HCT116 (cell line): ENCODE results near the gene OR1C1. TPM values are rescaled to one million over a fixed set of nuclear protein-coding genes. Genes with fewer than 3 reads are reported as not detected.

ENCODE experiments used
- ATAC-seq: fragments of 200-7000 bp; cut with Tn5 transposase; 2 replicates; pipeline ENCODE4 v1.9.1; 2020; ENCODE audit warnings: mild to moderate bottlenecking, moderate library complexity
- BruUV-seq: library from RNA; stranded (reverse); fragments of 400-500 nt; replicated peaks from 2 replicates; lab custom pipeline; 2021; lab: Mats Ljungman, UMichigan
- CTCF ChIA-PET: fragments of 300-600 bp; sonication (Branson Sonifier 250); formaldehyde crosslinking; loops from one replicate; lab custom pipeline; 2021; ENCODE audit warnings: antibody characterized with exemption; lab: Charles Lee
- POLR2A ChIA-PET: fragments of 300-600, 350-600 bp; sonication (Branson Sonifier 250); formaldehyde crosslinking; loops from one replicate; lab custom pipeline; 2021; ENCODE audit warnings: antibody characterized with exemption; lab: Charles Lee
- RAD21 ChIA-PET, 2 experiments: fragments of 300-600 bp; sonication (Branson Sonifier 250); formaldehyde crosslinking; loops; one replicate each; lab custom pipeline; 2023; ENCODE audit warnings: low total read pairs in 2 of 2; ENCODE audit not compliant: uncharacterized antibody in 2 of 2, unreplicated experiment in 2 of 2, low non-redundant PET in 1 of 2; lab: Charles Lee
- DNase-seq: peaks from one replicate; pipeline ENCODE4 v3.0.0-alpha.2; 2010; ENCODE audit warnings: low read depth, low spot score
- H2AFZ ChIP-seq: fragments of 200-600 bp; shearing (Covaris generic), sonication (generic); 2 replicates; pipeline ENCODE4 v1.6.1; 2017; ENCODE audit warnings: low read depth, mixed run types, mixed read lengths, antibody characterized with exemption, low read length; ENCODE audit not compliant: poor library complexity, severe bottlenecking
- H3K27ac ChIP-seq: 2 replicates; pipeline ENCODE4 v1.5.1; 2012; ENCODE audit warnings: low read depth, low read length
- H3K27me3 ChIP-seq: fragments of 200-600 bp; sonication (generic); 2 replicates; pipeline ENCODE4 v1.6.1; 2016; ENCODE audit warnings: mixed run types, low read length, mixed read lengths; ENCODE audit not compliant: insufficient read depth
- H3K36me3 ChIP-seq, 2 experiments: fragments of 200-500 bp in 1 of 2; fragments of 200-600 bp in 1 of 2; sonication (Bioruptor generic) in 1 of 2; sonication (generic) in 1 of 2; 2 replicates each; pipeline versions ENCODE4 v1.5.1 to v1.6.1; 2014 to 2016; ENCODE audit warnings: low read length in 2 of 2, inconsistent platforms in 1 of 2, mixed read lengths in 1 of 2, mixed run types in 1 of 2; ENCODE audit not compliant: insufficient read depth in 2 of 2, control insufficient read depth in 1 of 2
- H3K4me1 ChIP-seq, 2 experiments: fragments of 200-600 bp in 1 of 2; sonication (generic) in 1 of 2; 2 replicates each; pipeline versions ENCODE4 v1.5.1 to v1.6.1; 2012 to 2017; ENCODE audit warnings: low read length in 2 of 2, inconsistent platforms in 1 of 2, mild to moderate bottlenecking in 1 of 2, mixed read lengths in 1 of 2, mixed run types in 1 of 2, moderate library complexity in 1 of 2; ENCODE audit not compliant: insufficient read depth in 2 of 2, control insufficient read depth in 1 of 2
- H3K4me2 ChIP-seq: fragments of 200-600 bp; sonication (generic); 2 replicates; pipeline ENCODE4 v1.6.1; 2017; ENCODE audit warnings: mixed run types, low read length, mixed read lengths
- H3K4me3 ChIP-seq, 2 experiments: fragments of 200-600 bp in 1 of 2; sonication (generic) in 1 of 2; replicated peaks in 1 of 2; 2 replicates each; pipeline ENCODE4 v1.5.1; 2011 to 2016; ENCODE audit warnings: low read length in 2 of 2, control low read depth in 1 of 2, low read depth in 1 of 2, mild to moderate bottlenecking in 1 of 2, mixed read lengths in 1 of 2, mixed run types in 1 of 2
- H3K79me2 ChIP-seq: fragments of 200-600 bp; sonication (generic); 2 replicates; pipeline ENCODE4 v1.6.1; 2017; ENCODE audit warnings: mild to moderate bottlenecking, mixed run types, low read length, moderate library complexity, mixed read lengths; ENCODE audit not compliant: insufficient read depth
- H3K9ac ChIP-seq: fragments of 200-600 bp; sonication (generic); 2 replicates; pipeline ENCODE4 v1.6.1; 2016; ENCODE audit warnings: low read length, mixed read lengths
- H3K9me2 ChIP-seq: fragments of 200-600 bp; sonication (generic), shearing (Covaris generic); 2 replicates; pipeline ENCODE4 v1.6.1; 2017; ENCODE audit warnings: mixed run types, mild to moderate bottlenecking, moderate library complexity; ENCODE audit not compliant: insufficient read depth
- H3K9me3 ChIP-seq, 2 experiments: fragments of 200-500 bp in 1 of 2; fragments of 200-600 bp in 1 of 2; sonication (Bioruptor generic) in 1 of 2; sonication (generic) in 1 of 2; 2 replicates each; pipeline ENCODE4 v1.6.1; 2014 to 2017; ENCODE audit warnings: low read length in 2 of 2, mixed read lengths in 2 of 2, inconsistent platforms in 1 of 2, low read depth in 1 of 2, mild to moderate bottlenecking in 1 of 2, mixed run types in 1 of 2, moderate library complexity in 1 of 2; ENCODE audit not compliant: control insufficient read depth in 1 of 2, insufficient read depth in 1 of 2
- H4K20me1 ChIP-seq: fragments of 200-600 bp; sonication (generic), shearing (Covaris generic); 2 replicates; pipeline ENCODE4 v1.6.1; 2017; ENCODE audit warnings: mixed run types, mild to moderate bottlenecking, moderate library complexity; ENCODE audit not compliant: insufficient read depth
- CTCF ChIP-seq, 3 experiments: fragments of 200-600 bp in 1 of 3; sonication (generic) in 1 of 3; IDR thresholded peaks in 2 of 3; conservative IDR thresholded peaks in 1 of 3; 2 replicates each; pipeline ENCODE4 v1.5.1; 2012 to 2017; ENCODE audit warnings: low read depth in 2 of 3, low read length in 2 of 3, antibody characterized with exemption in 1 of 3, borderline replicate concordance in 1 of 3, control low read depth in 1 of 3, mild to moderate bottlenecking in 1 of 3, mixed read lengths in 1 of 3, mixed run types in 1 of 3, moderate library complexity in 1 of 3; ENCODE audit not compliant: insufficient read depth in 1 of 3
- EZH2phosphoT487 ChIP-seq: fragments of 200-600 bp; IDR thresholded peaks from 2 replicates; pipeline ENCODE4 v1.6.1; 2018; ENCODE audit warnings: antibody characterized with exemption, borderline replicate concordance
- POLR2AphosphoS5 ChIP-seq: IDR thresholded peaks from 2 replicates; pipeline ENCODE4 v1.6.1; 2011; ENCODE audit warnings: mild to moderate bottlenecking, low read depth, low read length, moderate library complexity
- SIN3A ChIP-seq: IDR thresholded peaks from 2 replicates; pipeline ENCODE4 v1.6.1; 2012; ENCODE audit warnings: low read depth
- intact Hi-C: fragments of 100-400 bp; cut with micrococcal nuclease; formaldehyde crosslinking; loops from 2 replicates; pipeline ENCODE4 v1.10.0; 2022
- total RNA-seq: library from RNA; stranded (reverse); gene quantifications from one replicate; pipeline ENCODE4 v1.2.1, GENCODE V29; 2021; ENCODE audit not compliant: unreplicated experiment
- TF ChIP-seq, protein P1 (sequence below): IDR thresholded peaks from 2 replicates; pipeline ENCODE4 v1.6.1; 2012
- TF ChIP-seq, protein P2 (sequence below): IDR thresholded peaks from 2 replicates; pipeline ENCODE4 v1.6.1; 2012; ENCODE audit warnings: low read depth

Gene OR1C1
- total RNA-seq, 1 experiment from 2014 or later = not detected

DNA sequence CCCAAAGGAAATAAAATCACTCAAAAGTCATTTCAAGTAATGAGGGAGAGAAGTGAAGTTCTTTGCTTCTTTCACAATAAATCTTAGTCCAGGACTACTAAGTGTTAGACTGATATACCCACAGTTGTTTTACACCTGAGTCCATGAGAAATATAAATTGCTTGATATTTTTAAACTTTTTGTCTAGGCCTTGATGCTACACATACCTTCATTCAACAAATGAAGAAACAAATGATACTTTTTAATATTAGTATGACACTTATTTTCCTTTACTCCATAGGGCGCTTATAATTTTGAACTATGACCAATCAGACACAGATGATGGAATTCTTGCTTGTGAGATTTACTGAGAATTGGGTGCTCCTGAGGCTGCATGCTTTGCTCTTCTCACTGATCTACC is 22.0 kb downstream of the OR1C1 start, which contains the start of gene OR14K1:
Gene OR14K1, plus strand, starts transcription at position 301 of the 400 bp plus-strand sequence. Its CDS starts 0 bp downstream, at position 301.
- H3K9me2 ChIP-seq = no peaks in the 10 kb centered on the region
- H3K9ac ChIP-seq = no peak within 1 kb of the TSS
- peaks cover 14 to 29% of the 10 kb centered on the region in 2 experiments; a peak in 2 of 4 replicates for H3K9me3 ChIP-seq
- H3K27ac ChIP-seq = no peak within 1 kb of the TSS
- no peaks in the 10 kb centered on the region for H3K79me2 ChIP-seq
- H3K4me1 ChIP-seq = no peaks in the 10 kb centered on the region
- POLR2A ChIA-PET = no interaction called here
- BruUV-seq = no TSS peak
- no peaks in the 10 kb centered on the region for H3K36me3 ChIP-seq
- CTCF ChIA-PET = no interaction called here
- intact Hi-C loops = no loop called here
- RAD21 ChIA-PET = no interaction called here
- H2AFZ ChIP-seq = no peak within 1 kb of the TSS
- no peak within 1 kb of the TSS for H3K4me2 ChIP-seq
- TF ChIP-seq EZH2phosphoT487 = no peak
- no peak for TF ChIP-seq SIN3A
- TF ChIP-seq POLR2AphosphoS5 = no peak
- TF ChIP-seq, protein P1, sequence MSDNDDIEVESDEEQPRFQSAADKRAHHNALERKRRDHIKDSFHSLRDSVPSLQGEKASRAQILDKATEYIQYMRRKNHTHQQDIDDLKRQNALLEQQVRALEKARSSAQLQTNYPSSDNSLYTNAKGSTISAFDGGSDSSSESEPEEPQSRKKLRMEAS = no peak
- no peak for TF ChIP-seq CTCF (IDR thresholded peaks at IDR 0.05 in 2 of 3, conservative IDR thresholded peaks at IDR 0.05 in 1 of 3; ENCODE audit: borderline replicate concordance in 1 of 3, insufficient read depth in 1 of 3, low read depth in 2 of 3, low read length in 2 of 3)
- TF ChIP-seq, protein P2, sequence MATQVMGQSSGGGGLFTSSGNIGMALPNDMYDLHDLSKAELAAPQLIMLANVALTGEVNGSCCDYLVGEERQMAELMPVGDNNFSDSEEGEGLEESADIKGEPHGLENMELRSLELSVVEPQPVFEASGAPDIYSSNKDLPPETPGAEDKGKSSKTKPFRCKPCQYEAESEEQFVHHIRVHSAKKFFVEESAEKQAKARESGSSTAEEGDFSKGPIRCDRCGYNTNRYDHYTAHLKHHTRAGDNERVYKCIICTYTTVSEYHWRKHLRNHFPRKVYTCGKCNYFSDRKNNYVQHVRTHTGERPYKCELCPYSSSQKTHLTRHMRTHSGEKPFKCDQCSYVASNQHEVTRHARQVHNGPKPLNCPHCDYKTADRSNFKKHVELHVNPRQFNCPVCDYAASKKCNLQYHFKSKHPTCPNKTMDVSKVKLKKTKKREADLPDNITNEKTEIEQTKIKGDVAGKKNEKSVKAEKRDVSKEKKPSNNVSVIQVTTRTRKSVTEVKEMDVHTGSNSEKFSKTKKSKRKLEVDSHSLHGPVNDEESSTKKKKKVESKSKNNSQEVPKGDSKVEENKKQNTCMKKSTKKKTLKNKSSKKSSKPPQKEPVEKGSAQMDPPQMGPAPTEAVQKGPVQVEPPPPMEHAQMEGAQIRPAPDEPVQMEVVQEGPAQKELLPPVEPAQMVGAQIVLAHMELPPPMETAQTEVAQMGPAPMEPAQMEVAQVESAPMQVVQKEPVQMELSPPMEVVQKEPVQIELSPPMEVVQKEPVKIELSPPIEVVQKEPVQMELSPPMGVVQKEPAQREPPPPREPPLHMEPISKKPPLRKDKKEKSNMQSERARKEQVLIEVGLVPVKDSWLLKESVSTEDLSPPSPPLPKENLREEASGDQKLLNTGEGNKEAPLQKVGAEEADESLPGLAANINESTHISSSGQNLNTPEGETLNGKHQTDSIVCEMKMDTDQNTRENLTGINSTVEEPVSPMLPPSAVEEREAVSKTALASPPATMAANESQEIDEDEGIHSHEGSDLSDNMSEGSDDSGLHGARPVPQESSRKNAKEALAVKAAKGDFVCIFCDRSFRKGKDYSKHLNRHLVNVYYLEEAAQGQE = no peak
- DNase-seq (no peak), ATAC-seq (no peak)
- H3K4me3 ChIP-seq = no peak within 1 kb of the TSS
- no peaks in the 10 kb centered on the region for H4K20me1 ChIP-seq
- no peaks in the 10 kb centered on the region for H3K27me3 ChIP-seq
